NB4 (cell line): ENCODE data around the gene ARHGAP26.

Experiments
- MAX ChIP-seq: IDR thresholded peaks from 2 replicates; pipeline ENCODE4 v1.6.1; 2011; ENCODE audit warnings: low read depth, low read length
- POLR2A ChIP-seq: IDR thresholded peaks from 2 replicates; pipeline ENCODE4 v1.6.1; 2011; ENCODE audit warnings: mild to moderate bottlenecking; ENCODE audit not compliant: insufficient read length; ENCODE audit errors: extremely low read depth
- TF ChIP-seq, protein P1 (sequence below): IDR thresholded peaks from one replicate; pipeline ENCODE4 v1.5.1; 2012; ENCODE audit warnings: low read depth, low read length

- TF ChIP-seq, protein P1, sequence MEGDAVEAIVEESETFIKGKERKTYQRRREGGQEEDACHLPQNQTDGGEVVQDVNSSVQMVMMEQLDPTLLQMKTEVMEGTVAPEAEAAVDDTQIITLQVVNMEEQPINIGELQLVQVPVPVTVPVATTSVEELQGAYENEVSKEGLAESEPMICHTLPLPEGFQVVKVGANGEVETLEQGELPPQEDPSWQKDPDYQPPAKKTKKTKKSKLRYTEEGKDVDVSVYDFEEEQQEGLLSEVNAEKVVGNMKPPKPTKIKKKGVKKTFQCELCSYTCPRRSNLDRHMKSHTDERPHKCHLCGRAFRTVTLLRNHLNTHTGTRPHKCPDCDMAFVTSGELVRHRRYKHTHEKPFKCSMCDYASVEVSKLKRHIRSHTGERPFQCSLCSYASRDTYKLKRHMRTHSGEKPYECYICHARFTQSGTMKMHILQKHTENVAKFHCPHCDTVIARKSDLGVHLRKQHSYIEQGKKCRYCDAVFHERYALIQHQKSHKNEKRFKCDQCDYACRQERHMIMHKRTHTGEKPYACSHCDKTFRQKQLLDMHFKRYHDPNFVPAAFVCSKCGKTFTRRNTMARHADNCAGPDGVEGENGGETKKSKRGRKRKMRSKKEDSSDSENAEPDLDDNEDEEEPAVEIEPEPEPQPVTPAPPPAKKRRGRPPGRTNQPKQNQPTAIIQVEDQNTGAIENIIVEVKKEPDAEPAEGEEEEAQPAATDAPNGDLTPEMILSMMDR, result no peak
- TF ChIP-seq POLR2A (no peak), MAX (no peak)
Observed at GRCh38 chr5:142900927-142901326, 130.8 kb downstream of the ARHGAP26 start.
